DMS79 (cell line): ENCODE results near the gene NSF.
"Not testable (repeated sequence)": the region's sequence is repeated elsewhere in the genome, so short reads cannot be mapped to it uniquely, and the experiment has no call there.

Experiments
- DNase-seq: peaks from one replicate; lab custom pipeline; 2025; lab: John Stamatoyannopoulos, UW

Gene NSF

DNA sequence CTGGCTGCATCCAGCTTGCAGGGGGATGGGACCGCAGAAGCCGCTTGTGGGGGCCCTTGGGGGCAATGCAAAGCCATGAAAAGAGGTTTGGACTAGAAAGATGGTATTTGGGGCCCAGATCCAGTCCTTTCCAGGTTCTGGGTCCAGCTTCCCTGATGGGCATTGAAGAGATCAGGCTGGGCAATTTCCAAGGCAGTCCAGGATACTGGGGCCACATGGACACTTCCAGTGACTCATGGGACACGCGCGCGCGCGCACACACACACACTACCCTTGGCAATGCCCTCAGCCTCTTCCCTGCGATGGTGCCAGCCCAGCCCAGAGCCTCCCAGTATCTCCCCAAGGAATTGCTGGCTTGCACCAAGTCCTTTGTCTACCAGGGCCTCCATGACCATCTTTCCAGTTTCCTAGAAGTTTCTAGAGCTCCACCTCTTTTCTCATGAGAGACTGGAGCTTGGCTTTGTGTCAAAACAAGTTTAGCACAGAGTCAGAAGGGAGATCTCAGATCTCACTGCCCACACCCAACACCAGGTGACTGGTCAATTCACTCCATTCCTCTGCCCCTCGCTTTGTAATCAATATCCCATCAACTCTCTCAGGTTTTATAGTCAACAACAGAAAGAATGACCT is 183.8 kb downstream of the NSF start:
- no peak for DNase-seq

DNA sequence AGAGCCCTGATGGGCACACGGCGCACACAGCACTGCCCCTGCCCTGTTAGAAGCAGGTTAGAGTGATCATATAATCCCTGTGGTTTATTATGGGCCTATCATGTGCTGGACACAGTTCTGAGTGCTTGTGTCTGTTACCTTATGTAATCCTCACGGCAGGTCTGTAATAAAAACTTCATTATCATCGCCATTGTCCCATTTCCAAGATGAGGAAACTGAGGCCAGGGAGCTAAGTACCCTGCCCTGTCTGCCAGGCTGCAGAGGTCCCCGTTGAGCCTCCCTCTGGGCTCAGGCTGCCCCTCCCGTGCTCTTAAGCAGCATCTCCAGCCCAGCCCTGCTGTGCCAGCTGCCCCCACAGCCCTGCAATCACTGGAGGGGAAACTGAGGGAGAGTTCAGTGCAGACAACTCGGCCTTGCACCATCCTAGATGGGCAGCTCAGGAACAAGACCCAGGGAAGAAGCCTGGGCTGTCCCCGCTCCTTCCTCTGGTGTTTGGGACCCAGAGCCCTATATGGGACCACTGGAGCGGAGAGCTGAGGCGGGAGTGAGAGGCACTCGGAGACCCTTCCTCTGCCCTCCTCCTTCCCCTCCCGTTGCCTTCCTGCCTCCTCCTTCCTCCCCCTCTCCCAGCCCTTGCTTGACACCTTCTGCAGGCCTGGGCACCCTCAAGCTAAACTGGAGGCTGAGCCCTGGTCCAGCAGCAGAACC is 186.0 kb downstream of the NSF start:
- no peak for DNase-seq

DNA sequence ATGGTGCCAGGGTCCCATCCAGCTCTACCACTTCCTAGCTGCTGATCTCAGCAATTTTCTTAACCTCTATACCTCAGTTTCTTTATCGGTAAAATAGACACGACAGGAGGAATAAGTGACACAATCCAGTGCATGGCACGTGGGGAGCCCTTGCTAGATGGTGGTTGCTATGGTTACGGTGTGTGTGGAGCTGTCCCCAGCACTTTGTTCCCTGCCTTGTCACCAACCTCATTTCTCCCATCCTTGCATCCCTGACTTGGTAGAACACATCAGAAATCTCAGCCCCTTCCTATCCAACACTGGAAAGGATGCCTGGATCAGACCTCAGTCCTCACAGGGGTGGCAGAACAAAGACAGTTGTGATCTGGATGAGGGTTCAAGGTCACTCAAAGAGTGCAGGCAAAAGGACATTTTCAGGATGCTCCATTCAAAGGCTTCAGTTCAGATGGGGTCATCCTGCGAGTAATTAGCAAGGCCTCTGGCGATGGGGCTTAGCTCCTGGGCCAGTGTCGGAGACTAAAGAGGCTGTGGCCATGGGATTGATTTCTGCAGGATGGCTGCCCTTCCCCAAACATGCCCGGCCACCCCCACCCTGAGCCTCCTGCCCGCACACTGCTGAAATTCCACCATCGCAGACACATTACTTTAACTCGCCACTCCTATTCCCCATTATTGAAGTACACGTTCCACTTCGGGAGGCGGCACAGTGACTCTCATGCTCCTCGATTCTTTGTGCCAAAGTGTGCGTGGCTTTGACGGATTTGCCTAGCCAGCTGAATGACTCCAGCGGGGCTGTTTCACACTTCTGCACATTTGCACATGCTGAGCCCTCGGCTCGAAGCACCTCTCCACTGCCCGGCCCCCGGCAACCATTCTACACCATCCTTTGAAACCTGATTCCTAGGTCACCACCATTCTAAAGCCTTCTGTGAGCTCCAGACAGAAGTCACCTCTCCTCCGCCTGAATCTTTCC is 187.8 kb downstream of the NSF start:
- no peak for DNase-seq

DNA sequence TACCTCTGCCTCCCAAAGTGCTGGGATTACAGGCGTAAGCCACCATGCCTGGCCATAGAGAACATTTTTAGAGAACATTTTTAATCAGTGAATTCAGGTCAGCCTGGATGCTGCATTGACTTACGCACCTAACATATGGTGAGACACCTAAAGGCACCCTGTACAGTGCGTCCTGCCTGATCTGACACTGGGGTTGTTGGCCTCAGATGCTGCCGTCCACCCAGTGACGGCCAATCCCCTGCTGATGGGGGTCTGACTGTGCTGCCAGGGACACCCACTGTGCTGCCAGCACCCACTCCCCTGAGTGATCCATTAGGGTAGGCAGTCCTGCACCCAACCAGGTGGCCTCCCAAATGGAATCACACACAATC is 189.5 kb downstream of the NSF start:
- DNase-seq, result no peak

DNA sequence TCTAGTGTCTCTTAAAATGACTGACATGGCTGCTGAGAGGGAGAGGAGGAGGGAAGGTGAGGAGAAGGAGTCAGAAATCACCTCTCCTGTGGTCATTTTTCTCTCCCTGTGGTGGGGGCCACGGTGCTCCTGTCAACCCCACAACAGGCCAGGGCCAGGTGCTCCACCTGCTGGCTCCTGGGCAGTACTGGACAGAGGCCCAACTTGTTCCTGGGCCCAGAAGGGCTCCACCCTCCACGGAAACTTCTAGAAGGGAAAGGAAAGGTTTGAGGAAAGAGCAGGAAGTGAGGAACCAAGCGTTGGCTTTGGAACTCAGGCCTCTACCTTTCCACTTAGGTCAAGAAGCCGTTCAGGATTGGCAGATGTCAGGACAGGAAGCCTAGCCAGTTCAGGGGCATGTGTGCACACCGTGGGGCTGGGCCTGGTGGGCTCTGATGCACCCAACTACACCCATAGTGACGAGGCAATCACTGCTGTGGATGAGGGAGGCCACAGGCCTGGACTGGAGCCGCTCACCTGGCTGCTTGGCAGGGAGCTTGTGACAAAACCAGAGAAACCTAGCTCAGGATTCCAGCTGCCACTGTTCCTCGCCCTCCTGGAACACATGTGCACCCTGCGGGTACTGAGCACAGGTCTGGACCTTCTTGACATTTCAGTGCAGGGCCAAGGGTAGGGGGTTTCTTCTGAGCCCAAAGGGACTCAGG is 191.9 kb downstream of the NSF start:
- DNase-seq, result no peak

DNA sequence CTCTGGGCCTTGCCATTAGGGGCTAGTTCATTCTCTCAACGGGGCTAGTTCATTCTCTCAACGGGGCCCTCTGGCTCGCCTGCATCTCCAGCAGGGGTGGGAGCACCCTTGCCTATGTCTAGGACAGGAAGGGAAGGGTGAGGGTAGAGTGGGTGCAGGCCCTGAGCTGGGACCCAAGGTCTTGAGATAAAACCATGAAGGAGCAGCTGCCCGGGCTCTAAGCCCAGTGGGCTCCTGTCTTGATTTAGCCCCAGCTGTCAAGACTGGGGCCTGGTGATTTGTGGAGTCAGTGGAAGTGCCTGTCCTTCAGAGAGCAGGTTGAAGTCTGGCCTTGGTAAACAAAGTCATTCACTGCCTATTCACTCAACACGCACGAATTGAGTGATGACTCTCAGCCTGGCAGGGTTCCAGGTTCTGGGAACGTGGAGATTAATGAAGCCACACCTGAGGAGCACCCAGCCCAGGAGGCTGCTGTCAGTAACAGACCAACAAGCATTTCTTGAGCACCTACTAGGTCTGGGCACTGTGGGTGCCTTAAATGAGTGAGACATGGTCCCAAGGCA is 192.6 kb downstream of the NSF start:
- DNase-seq, result no peak

DNA sequence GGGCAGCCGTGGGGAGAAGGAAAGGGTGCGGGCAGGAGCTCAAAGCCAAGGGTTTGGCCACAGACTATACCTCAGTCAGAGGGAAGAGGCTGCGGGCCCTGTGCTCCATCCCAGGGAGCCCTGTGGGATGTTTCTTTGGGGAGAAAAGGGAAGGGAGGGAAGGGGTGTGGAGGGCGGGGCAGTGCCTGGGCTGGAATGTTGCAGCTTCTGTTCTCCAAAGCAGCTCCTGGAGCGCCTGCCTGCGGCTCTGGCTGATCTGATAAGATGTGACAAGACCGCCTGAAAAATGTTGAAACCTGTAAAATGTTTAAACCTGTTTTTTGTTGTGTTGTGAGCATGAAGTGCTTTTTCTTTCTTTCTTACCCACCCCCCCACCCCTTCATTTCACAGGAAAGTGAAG is 195.2 kb downstream of the NSF start:
- no peak for DNase-seq

DNA sequence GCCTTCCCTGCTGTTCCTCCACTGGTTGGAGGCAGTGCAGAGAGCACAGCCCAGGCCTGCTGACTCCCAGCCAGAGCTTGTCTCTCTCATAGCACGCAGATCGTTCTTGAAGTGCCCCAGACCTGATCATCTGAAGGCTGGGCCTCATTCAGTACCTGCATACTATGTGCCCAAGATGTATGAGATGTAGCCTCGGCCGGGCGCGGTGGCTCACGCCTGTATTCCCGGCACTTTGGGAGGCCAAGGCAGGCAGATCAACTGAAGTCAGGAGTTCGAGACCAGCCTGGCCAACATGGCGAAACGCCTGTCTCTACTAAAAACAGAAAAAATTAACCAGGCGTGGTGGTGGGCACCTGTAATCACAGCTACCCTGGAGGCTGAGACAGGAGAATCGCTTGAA is 197.0 kb downstream of the NSF start:
- no peak for DNase-seq

DNA sequence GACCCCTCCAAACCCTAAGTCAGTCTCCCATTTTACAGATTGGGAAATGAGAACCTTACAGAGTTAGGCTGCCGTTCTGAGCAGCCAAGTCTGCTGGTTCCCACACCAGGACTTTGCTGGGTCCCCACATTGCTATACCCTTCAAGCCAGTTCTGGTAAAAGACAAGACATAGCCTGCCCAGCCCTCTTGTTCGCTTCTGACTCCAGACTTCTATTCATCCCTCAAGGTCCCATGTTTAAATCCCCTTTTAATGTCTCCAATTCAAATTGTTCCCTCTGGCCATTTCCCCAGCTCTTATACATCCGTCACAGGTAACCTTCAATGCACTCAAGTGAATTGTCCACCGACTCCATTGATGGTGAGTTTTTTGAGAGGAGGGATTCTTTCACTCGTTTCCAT is 197.8 kb downstream of the NSF start:
- DNase-seq, result no peak

DNA sequence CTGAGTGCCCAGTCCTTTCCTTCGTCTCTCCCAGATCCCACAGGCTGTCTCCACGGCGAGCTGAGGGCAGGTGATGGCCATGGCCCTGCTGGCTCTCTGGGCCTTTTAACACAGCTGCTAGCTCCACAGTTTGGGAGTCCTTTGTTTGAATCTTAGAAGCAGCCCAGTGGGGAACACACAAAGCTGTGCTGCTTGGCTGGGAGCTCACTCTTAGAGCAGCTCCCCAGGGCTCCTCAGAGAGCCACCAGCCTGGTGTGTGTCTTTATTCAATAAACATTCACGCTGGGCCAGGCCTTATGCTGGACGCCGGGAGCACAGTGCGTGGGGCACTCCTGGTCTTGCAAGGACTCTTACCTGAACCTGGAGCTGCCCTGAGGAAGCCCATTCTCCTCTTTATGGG is 198.3 kb downstream of the NSF start:
- no peak for DNase-seq

DNA sequence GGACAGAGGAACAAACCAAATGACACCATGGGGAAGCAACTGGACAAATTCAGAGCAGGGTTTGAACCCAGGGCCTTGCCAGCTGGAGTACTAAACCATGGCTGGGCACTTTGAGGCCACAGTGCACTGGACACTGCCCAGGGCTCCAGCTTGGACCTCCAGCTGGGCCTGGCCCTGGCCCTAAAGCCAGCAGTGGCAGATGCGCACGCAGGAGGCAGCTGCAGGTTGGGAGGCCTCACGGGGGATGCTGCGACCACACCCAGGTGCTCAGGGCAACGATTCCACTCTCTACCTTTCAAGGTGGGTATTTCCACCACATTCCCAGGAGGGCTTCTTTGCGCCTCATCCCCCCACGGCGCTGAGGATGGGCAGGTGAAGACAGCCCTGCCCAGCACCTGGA is 199.1 kb downstream of the NSF start:
- DNase-seq, result no peak

DNA sequence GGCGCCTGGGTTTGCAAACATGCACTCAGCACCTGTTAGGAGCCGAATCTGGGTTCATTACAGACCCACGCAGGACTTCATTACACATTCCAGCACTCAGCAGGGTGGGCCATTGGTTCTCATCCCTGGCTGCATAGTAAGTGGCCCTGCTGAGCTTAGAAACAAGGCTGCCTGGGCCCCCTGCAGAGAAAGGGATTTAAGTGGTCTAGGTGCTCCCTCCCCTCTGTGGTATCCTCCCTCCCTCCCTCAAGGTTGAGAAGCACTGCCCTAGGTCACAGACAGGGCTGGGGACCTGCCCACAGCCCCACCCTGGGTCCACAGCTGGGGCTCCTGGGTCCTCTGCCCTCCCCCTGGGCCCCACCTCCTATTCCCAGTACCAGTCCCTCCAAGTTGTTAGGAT is 199.7 kb downstream of the NSF start:
- no peak for DNase-seq

DNA sequence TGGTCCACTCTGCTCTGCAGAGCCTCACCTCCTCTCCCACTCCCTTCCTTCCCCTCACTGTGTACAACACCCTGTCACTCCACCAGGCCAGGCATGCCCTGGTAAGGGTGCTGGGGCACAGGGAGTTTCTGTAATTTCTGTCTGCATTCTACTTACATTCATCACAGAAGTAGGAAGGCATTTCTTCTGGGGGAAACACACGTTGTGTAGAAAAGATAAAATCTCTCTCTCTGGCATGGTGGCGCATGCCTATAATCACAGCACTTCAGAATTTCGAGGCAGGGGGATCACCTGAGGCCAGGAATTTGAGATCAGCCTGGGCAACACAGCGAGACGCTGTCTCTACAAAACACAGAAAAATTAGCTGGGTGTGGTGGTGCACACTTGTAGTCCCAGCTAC is 201.1 kb downstream of the NSF start:
- no peak for DNase-seq

DNA sequence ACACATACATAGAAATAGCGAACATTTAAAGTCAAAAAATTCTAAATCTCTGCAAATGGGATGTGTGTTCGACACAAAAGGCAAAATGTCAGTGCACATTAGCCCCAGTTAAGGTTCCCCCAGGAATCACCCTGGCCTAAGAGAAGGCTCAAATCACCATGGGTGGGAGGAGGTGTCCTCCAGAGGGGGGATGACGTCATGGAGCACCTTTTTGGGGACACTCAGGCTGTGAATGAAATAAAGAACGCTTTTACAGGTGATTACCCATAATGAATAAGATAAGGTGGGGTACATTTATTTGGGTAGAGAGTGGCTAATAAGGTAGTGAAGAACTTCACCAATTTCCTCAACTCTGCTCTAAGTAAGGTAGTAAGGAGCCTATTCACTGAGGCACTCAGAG is 201.6 kb downstream of the NSF start:
- DNase-seq, result no peak

DNA sequence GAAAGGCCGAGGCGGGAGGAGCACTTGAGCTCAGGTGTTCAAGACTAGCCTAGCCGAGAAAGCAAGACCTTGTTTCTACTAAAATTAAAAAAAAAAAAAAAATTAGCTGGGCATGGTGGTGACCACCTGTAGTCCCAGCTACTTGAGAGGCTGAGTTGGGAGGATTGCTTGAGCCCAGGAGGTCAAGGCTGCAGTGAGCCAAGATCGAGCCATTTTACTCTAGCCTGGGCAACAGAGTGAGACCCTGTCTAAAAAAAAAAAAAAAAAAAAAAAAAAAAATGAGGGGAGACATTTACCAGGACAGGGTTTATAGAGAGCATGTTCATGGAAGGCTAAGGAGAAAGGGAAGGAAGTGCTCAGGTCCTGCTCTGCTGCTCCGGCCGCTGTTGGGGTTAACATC is 202.6 kb downstream of the NSF start:
- DNase-seq, result not testable (repeated sequence)

DNA sequence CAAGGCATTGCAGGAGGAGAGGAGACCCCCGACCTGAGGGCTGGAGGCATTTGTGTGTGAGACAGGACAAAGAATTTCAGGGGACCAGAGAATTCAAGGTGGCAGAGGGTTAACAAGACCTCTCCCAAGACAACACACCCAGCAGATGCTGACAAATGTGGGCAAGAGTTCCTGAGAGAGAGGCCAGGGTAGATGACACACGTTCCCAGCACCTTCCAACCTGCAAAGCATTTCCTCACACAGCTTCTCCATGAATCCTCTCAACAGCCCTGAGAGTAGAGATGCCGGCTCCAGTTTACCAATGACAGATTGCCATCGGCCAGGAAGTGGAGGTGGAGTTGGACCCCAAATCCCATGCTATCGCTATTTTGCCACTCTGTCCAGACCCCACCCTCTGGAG is 203.1 kb downstream of the NSF start:
- no peak for DNase-seq

DNA sequence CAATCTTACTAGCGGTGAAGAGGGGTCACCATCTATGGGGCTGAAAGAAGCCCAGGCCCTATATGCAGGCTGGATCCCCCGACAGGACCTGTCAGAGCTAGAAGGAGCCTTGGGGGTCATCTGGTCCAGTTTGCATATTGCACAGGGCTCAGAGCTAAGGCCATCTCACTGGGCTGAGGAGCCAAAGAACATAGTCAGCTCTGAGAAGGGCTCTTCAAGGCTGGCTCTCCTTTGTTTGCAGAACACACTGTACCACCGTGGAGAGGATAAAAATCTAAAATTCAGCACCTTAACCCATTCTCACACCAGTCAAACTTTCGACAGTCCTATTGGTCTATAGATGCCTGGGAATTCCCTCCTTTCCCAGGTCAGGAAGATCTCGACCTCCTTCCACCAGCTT is 203.8 kb downstream of the NSF start:
- DNase-seq, result no peak

DNA sequence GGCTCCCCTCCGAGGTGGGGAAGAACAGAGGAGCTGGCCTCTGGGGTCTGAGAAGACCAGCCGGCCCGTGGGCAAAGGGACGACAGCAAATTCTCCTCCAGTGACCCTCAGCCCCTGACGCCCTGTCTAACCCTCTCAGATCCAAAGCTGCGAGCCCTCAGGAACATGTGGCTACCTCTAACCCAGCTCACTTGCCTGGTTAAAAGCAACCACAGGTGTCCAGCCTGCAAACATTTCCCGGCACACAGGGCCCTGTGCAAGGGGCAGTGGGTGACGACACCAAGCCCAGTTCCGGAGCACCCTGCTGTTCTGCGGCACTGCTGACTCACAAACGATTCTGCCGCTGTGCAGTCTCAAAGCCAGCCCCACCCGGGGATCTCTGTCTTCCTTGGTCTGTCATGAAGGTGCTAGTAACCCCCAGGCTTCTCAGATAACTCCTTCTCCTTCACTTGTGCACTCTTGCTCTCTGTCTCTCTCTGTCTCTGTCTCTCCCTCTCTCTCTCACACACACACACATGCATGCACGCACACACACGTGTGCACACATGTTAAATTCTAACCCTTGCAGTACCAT is 205.0 kb downstream of the NSF start:
- no peak for DNase-seq

DNA sequence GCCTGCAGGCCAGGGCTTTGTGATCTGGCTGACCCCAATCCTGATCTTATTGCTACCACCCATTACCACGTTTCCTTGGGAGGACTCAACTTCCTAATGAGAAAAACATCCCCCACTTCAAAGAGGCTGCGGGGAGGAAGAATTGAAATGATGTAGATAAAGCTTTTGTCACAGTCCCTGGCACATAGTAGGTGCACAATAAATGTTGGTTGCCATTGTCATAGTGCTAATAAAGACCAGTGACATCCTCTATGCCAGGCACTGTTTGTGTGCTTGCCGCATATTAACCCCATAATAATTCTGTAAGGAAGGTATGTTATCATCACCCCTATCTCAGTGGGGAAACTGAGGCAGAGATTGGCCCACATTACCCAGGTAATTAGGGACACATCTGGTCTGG is 205.6 kb downstream of the NSF start:
- no peak for DNase-seq

DNA sequence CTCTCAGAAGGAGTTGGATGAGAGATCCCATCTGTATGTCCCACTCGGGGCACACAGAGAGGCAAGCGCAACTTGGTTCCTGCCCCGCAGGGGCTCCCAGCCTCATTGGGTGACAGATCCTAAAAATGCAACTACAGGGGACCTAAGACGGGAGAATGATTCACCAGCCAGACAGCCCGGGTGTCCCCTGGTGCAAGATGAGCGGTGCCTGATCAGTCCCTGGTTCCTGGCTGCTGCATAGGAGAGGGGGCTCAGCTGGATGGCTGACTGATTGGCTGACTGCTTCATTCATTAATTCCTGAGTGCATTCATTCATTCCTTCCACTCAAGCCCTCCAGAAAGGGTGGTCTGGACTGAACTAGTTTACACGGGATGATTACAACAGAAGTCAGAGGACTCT is 206.1 kb downstream of the NSF start:
- no peak for DNase-seq

DNA sequence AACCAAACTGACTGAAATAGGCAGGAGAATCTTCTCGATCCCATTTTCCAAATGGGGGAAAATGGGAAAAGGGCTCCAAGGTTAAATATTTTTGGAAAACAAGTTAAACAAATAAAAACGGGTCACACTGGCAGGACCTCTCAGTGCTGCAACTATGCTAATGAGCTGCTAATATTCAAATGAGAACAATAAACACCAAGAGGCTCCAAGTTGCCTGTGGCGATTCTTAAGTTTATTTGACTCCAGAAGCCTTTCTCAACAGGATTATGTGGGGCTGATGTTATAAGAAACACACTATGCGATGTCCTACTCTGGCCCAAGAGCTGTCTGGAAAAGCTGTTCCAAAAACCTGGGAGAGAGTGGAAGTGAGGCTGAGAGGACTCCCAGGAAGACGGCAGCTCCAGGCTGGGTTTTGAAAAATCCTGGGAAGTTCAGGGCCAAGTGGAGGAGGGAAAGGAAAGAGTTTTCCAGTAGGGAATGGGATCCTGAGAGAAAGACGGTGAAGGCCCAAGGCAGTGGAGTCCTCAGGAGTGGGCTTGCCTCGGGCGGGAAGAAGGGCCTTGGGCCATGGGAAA is 206.6 kb downstream of the NSF start:
- no peak for DNase-seq
